GM23338 (cell line): Measurements from ENCODE around the gene GGNBP2. TPM values are rescaled to one million over a fixed set of nuclear protein-coding genes. Genes with fewer than 3 reads are reported as not detected.

Source experiments
- ATAC-seq: fragments of 200-7000 bp; cut with Tn5 transposase; 3 replicates; pipeline ENCODE4 v1.9.1; 2020
- DNase-seq: peaks from one replicate; pipeline ENCODE4 v3.0.0-alpha.2; 2015; ENCODE audit warnings: low spot score
- H2AFZ ChIP-seq: fragments of 200-600 bp; sonication (generic); 2 replicates; pipeline ENCODE4 v1.8.0; 2016; ENCODE audit warnings: antibody characterized with exemption, mild to moderate bottlenecking, moderate library complexity
- H3F3A ChIP-seq: fragments of 200-600 bp; sonication (generic); replicated peaks from 2 replicates; pipeline ENCODE4 v1.8.0; 2017; ENCODE audit warnings: antibody characterized with exemption, mixed run types, low read depth
- H3K27ac ChIP-seq: fragments of 200-600 bp; sonication (generic); 2 replicates; pipeline ENCODE4 v1.6.1; 2016; ENCODE audit warnings: low read depth
- H3K27me3 ChIP-seq: fragments of 200-600 bp; sonication (generic); 2 replicates; pipeline ENCODE4 v1.8.0; 2016; ENCODE audit warnings: mild to moderate bottlenecking, mixed run types, moderate library complexity; ENCODE audit not compliant: insufficient read depth
- H3K36me3 ChIP-seq: fragments of 200-600 bp; sonication (generic); 2 replicates; pipeline ENCODE4 v1.8.0; 2016; ENCODE audit warnings: mild to moderate bottlenecking; ENCODE audit not compliant: insufficient read depth
- H3K4me1 ChIP-seq: fragments of 200-600 bp; sonication (generic); 2 replicates; pipeline ENCODE4 v1.8.0; 2016; ENCODE audit warnings: mild to moderate bottlenecking, moderate library complexity; ENCODE audit not compliant: insufficient read depth
- H3K4me2 ChIP-seq: fragments of 200-600 bp; sonication (generic); 2 replicates; pipeline ENCODE4 v1.7.1; 2017; ENCODE audit warnings: mixed run types
- H3K4me3 ChIP-seq: fragments of 200-600 bp; sonication (generic); 2 replicates; pipeline ENCODE4 v1.6.1; 2016; ENCODE audit warnings: mixed run types
- H3K79me2 ChIP-seq: fragments of 200-600 bp; sonication (generic); replicated peaks from 2 replicates; pipeline ENCODE4 v1.8.0; 2017; ENCODE audit warnings: mild to moderate bottlenecking; ENCODE audit not compliant: insufficient read depth
- H3K9me2 ChIP-seq: fragments of 200-600 bp; sonication (generic); 2 replicates; pipeline ENCODE4 v1.8.0; 2017; ENCODE audit not compliant: insufficient read depth
- H4K20me1 ChIP-seq: fragments of 200-600 bp; sonication (generic); replicated peaks from 2 replicates; pipeline ENCODE4 v1.8.0; 2017; ENCODE audit warnings: mild to moderate bottlenecking; ENCODE audit not compliant: insufficient read depth
- H3K27ac Mint-ChIP-seq: 2 replicates; pipeline ENCODE4 v1.8.0; 2020; ENCODE audit warnings: inconsistent platforms, mild to moderate bottlenecking, moderate library complexity, mixed read lengths
- H3K27me3 Mint-ChIP-seq: 3 replicates; pipeline ENCODE4 v1.8.0; 2022; ENCODE audit warnings: low read depth, mild to moderate bottlenecking, moderate library complexity, mixed read lengths, inconsistent platforms; ENCODE audit not compliant: insufficient read depth, poor library complexity
- H3K36me3 Mint-ChIP-seq: 3 replicates; pipeline ENCODE4 v1.8.0; 2021; ENCODE audit warnings: low read depth, mild to moderate bottlenecking, inconsistent platforms, moderate library complexity, mixed read lengths
- H3K4me1 Mint-ChIP-seq: 3 replicates; pipeline ENCODE4 v1.8.0; 2020; ENCODE audit warnings: mild to moderate bottlenecking, inconsistent platforms, mixed read lengths
- H3K4me3 Mint-ChIP-seq: 3 replicates; pipeline ENCODE4 v1.8.0; 2021; ENCODE audit warnings: moderate library complexity, mild to moderate bottlenecking, inconsistent platforms, mixed read lengths
- H3K9me3 Mint-ChIP-seq: 3 replicates; pipeline ENCODE4 v1.8.0; 2020; ENCODE audit warnings: moderate library complexity, mild to moderate bottlenecking, inconsistent platforms, mixed read lengths
- CREB1 ChIP-seq: fragments of 250-450 bp; sonication (Bioruptor Pico); IDR thresholded peaks from 2 replicates; pipeline ENCODE4 v1.5.0; 2020; ENCODE audit warnings: low read depth, mild to moderate bottlenecking, moderate library complexity
- ETS1 ChIP-seq: IDR thresholded peaks from 2 replicates; pipeline ENCODE4 v1.6.1; 2016; ENCODE audit warnings: antibody characterized with exemption
- EZH2phosphoT487 ChIP-seq: fragments of 200-600 bp; sonication (generic); IDR thresholded peaks from one replicate; pipeline ENCODE4 v1.8.1; 2018; ENCODE audit warnings: antibody characterized with exemption; ENCODE audit not compliant: unreplicated experiment
- JUNB ChIP-seq: IDR thresholded peaks from one replicate; pipeline ENCODE4 v1.6.1; 2016; ENCODE audit warnings: antibody characterized with exemption; ENCODE audit not compliant: unreplicated experiment
- POLR2AphosphoS5 ChIP-seq: IDR thresholded peaks from 2 replicates; pipeline ENCODE4 v1.6.1; 2016; ENCODE audit warnings: antibody characterized with exemption, low read depth
- STAT1 ChIP-seq: IDR thresholded peaks from one replicate; pipeline ENCODE4 v1.6.1; 2016; ENCODE audit warnings: antibody characterized with exemption; ENCODE audit not compliant: unreplicated experiment
- polyA plus RNA-seq: library from polyadenylated mRNA; unstranded; fragments of >200 nt; fragmentation: Nextera tagmentation; extraction: Ambion mirVana; gene quantifications from 2 replicates; pipeline ENCODE4 v1.2.1, GENCODE V29; 2016
- total RNA-seq: library from RNA; depleted of rRNA; stranded (reverse); fragments of >200 nt; shearing (Covaris generic); gene quantifications from 2 replicates; pipeline ENCODE4 v1.2.3, GENCODE V29; 2014
- TF ChIP-seq, protein P1 (sequence below), 2 experiments: fragments of 200-600 bp in 1 of 2; sonication (generic) in 1 of 2; conservative IDR thresholded peaks; 2 replicates each; pipeline versions ENCODE4 v1.5.1 to v1.6.1; 2016 to 2017; ENCODE audit warnings: antibody characterized with exemption in 2 of 2, low read depth in 2 of 2, mild to moderate bottlenecking in 2 of 2, moderate library complexity in 1 of 2

GGNBP2 gene
- total and polyA plus RNA-seq, 2 experiments from 2014 or later = 40.7 to 41.2 TPM

GRCh38 chr17:36591434-36592315 is 47.0 kb downstream of the GGNBP2 start, which contains the start of gene DHRS11:
TSS of gene DHRS11 (plus strand) at chr17:36591879. CDS start at chr17:36592010, 131 bp downstream.
- H3K4me3 Mint-ChIP-seq = peak within 1 kb of the TSS; percentile 93
- Histone ChIP-seq H4K20me1 (peaks cover 3% of the 10 kb centered on the region), H3K4me3 (peak within 1 kb of the TSS; percentile 95), H3K79me2 (peaks cover 21% of the 10 kb centered on the region), H3F3A (peaks cover 15% of the 10 kb centered on the region; the same call in 1 of the 2 replicates), H3K4me1 (peaks cover 21% of the 10 kb centered on the region), H3K9me2 (no peaks in the 10 kb centered on the region), H3K27me3 (no peaks in the 10 kb centered on the region), H3K4me2 (peak within 1 kb of the TSS; percentile 92), H3K36me3 (peaks cover 10% of the 10 kb centered on the region), H2AFZ (peak within 1 kb of the TSS; percentile 89), H3K27ac (peak within 1 kb of the TSS; percentile 83)
- H3K9me3 Mint-ChIP-seq = no peaks in the 10 kb centered on the region
- H3K36me3 Mint-ChIP-seq = peaks cover 28% of the 10 kb centered on the region
- peaks cover 18% of the 10 kb centered on the region for H3K4me1 Mint-ChIP-seq
- ATAC-seq = peak; percentile 94
- peaks cover 11% of the 10 kb centered on the region for H3K27me3 Mint-ChIP-seq
- peak within 1 kb of the TSS; percentile 92 for H3K27ac Mint-ChIP-seq
- TF ChIP-seq CREB1 (CRISPR knock-in tag) (no peak), STAT1 (no peak), ETS1 (no peak), EZH2phosphoT487 (no peak), POLR2AphosphoS5 (peak; percentile 91)
- TF ChIP-seq, protein P1, sequence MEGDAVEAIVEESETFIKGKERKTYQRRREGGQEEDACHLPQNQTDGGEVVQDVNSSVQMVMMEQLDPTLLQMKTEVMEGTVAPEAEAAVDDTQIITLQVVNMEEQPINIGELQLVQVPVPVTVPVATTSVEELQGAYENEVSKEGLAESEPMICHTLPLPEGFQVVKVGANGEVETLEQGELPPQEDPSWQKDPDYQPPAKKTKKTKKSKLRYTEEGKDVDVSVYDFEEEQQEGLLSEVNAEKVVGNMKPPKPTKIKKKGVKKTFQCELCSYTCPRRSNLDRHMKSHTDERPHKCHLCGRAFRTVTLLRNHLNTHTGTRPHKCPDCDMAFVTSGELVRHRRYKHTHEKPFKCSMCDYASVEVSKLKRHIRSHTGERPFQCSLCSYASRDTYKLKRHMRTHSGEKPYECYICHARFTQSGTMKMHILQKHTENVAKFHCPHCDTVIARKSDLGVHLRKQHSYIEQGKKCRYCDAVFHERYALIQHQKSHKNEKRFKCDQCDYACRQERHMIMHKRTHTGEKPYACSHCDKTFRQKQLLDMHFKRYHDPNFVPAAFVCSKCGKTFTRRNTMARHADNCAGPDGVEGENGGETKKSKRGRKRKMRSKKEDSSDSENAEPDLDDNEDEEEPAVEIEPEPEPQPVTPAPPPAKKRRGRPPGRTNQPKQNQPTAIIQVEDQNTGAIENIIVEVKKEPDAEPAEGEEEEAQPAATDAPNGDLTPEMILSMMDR (conservative IDR thresholded peaks at IDR 0.05; ENCODE audit: low read depth in 2 of 2) = peak in 1 of 2 experiments; percentile 26; a peak in 2 of 4 replicates
- peak; percentile 90 for DNase-seq

DNA sequence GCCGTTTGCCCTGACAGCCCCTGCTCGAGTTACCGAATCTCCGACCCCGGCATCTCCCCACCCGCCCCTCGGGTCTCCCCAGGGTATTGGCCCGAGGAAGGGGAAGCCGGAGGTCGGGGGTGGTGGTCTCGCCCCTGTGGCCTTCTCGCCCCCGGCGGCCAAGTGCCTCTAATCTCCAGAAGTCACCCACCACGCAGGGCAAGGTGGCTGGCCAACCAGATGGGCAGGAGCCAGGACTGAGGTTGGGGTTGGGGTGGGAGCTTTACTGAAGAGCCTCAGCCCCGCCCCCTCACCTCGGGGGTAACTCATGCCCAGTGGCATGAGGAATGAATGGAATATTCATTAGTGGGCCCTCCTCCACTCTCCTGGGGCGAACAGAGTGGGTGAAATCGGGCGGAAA is 47.6 kb downstream of the GGNBP2 start:
- Mint-ChIP-seq H3K36me3 (peaks cover 23% of the 10 kb centered on the region), H3K9me3 (no peaks in the 10 kb centered on the region), H3K4me3 (peak overlapping the region; percentile 93), H3K4me1 (peaks cover 18% of the 10 kb centered on the region), H3K27me3 (peaks cover 11% of the 10 kb centered on the region), H3K27ac (peak overlapping the region; percentile 92)
- TF ChIP-seq JUNB = no peak
- TF ChIP-seq POLR2AphosphoS5 = peak; percentile 48
- Histone ChIP-seq H3K4me2 (peak overlapping the region; percentile 92), H3K79me2 (peaks cover 21% of the 10 kb centered on the region), H2AFZ (peak overlapping the region; percentile 89), H3F3A (peaks cover 14% of the 10 kb centered on the region; the same call in 1 of the 2 replicates), H3K27me3 (no peaks in the 10 kb centered on the region), H3K27ac (0 out of 2 replicates have a peak overlapping the region, but pooled peaks have one; percentile 76), H3K36me3 (peaks cover 5% of the 10 kb centered on the region), H3K9me2 (no peaks in the 10 kb centered on the region), H3K4me3 (peak overlapping the region; percentile 95), H4K20me1 (peaks cover under 1% of the 10 kb centered on the region), H3K4me1 (peaks cover 21% of the 10 kb centered on the region)
- ATAC-seq = peak; percentile 70
- peak; percentile 78 for DNase-seq
